AG10803 (cell line): ENCODE data around the gene COL27A1.

Source experiments
- DNase-seq: peaks from one replicate; pipeline ENCODE4 v3.0.0; 2010; ENCODE audit warnings: low read depth
- H3K4me3 ChIP-seq: 2 replicates; pipeline ENCODE4 v1.5.1; 2011; ENCODE audit warnings: mild to moderate bottlenecking, low read length, control low read depth
- CTCF ChIP-seq: conservative IDR thresholded peaks from 2 replicates; pipeline ENCODE4 v1.5.1; 2011; ENCODE audit warnings: mild to moderate bottlenecking, low read length, control low read depth, inconsistent platforms

COL27A1 gene

GRCh38 chr9:114261026-114261425, 105.7 kb downstream of the COL27A1 start:
- no peak for TF ChIP-seq CTCF
- no peak for DNase-seq
- no peak overlapping the region for H3K4me3 ChIP-seq

GRCh38 chr9:114261987-114262386, 106.7 kb downstream of the COL27A1 start:
- TF ChIP-seq CTCF, result no peak
- no peak for DNase-seq
- no peak overlapping the region for H3K4me3 ChIP-seq

DNA sequence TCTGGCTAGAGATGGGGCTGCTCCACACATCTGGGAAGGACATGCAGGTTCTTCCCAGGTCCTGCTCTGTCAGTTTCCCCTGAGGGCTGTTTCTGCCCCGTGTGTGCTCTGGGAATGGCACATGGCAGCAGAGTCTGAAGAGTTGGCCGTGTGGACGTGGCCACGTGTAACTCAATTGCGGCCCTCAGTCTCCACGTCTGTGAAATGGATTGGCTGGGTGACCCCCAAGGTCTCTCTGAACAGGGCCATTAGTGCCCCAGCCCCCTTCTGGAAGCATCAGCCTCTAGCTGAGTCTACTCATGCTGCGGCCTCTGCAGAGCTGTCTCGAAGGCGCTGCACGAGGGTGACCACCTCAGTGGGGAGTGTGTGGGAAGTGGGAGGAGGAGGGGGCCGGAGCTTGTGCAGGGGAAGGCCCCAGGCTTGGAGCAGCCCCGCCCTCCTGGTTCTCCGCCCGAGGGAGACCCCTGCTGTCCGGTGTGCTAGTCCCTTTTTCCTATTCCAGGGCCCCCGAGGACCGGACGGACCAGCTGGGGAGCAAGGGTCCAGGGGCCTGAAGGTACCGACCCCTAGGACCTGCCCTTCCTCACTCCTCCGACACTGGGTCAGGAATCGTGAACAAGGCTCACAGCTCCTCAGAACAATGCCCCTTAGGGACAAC, 108.6 kb downstream of the COL27A1 start:
- DNase-seq, result no peak
- no peak overlapping the region for H3K4me3 ChIP-seq
- TF ChIP-seq CTCF, result peak; percentile 20

GRCh38 chr9:114264806-114265550, 109.6 kb downstream of the COL27A1 start:
- TF ChIP-seq CTCF, result no peak
- H3K4me3 ChIP-seq, result no peak overlapping the region
- DNase-seq, result no peak

GRCh38 chr9:114266969-114267368, 111.6 kb downstream of the COL27A1 start:
- H3K4me3 ChIP-seq, result no peak overlapping the region
- peak; percentile 63 for DNase-seq
- no peak for TF ChIP-seq CTCF

DNA sequence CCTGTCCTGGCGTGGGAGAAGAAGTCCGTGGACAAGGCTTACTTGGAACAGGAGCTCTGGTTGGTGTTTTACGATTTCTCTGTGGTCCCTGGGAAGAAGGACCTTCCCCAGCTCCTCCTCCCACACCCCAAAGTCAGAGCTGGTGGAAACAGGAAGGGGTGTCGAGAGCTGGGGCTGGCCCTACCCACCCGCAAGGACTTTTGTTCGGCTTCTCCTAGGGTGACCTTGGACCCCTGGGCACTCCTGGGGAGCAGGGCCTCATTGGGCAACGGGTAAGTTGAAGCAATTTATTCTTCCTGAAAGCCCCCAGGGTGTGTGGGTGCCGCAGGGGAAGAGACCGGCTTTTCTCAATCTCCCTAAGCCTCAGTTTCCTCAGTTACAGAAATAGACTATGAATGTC, 113.7 kb downstream of the COL27A1 start:
- no peak overlapping the region for H3K4me3 ChIP-seq
- no peak for TF ChIP-seq CTCF
- DNase-seq, result no peak
